ENCODE data around the gene VARS2. TPM values are rescaled to one million over a fixed set of nuclear protein-coding genes. Genes with fewer than 3 reads are reported as not detected.

Gene VARS2
- total RNA-seq, 1 donor from 2014 or later: 34.7 TPM

- no peak for DNase-seq (ENCODE audit: low read depth)
- no peak for TF ChIP-seq CTCF (IDR thresholded peaks at IDR 0.05; ENCODE audit: insufficient read depth, low read length, poor library complexity, severe bottlenecking)
- H3K4me3 ChIP-seq (ENCODE audit: low read depth, low read length): no peak overlapping the region
- peaks cover 5% of the 10 kb centered on the region for H3K36me3 ChIP-seq (ENCODE audit: control insufficient read depth, insufficient read depth, low read length)
- no peaks in the 10 kb centered on the region for H3K27me3 ChIP-seq (ENCODE audit: control insufficient read depth, insufficient read depth, low read length)
Observed at GRCh38 chr6:30912746-30913520, 1.1 kb upstream of the VARS2 start.

GRCh38 chr6:30913721-30914075 lies 340 bp upstream of the VARS2 start:
- Histone ChIP-seq H3K4me3 (ENCODE audit: low read depth, low read length) (peak overlapping the region; percentile 3), H3K36me3 (ENCODE audit: control insufficient read depth, insufficient read depth, low read length) (peaks cover 5% of the 10 kb centered on the region), H3K27me3 (ENCODE audit: control insufficient read depth, insufficient read depth, low read length) (no peaks in the 10 kb centered on the region)
- no peak for TF ChIP-seq CTCF (IDR thresholded peaks at IDR 0.05; ENCODE audit: insufficient read depth, low read length, poor library complexity, severe bottlenecking)
- no peak for DNase-seq (ENCODE audit: low read depth)

- TF ChIP-seq CTCF (IDR thresholded peaks at IDR 0.05; ENCODE audit: insufficient read depth, low read length, poor library complexity, severe bottlenecking): no peak
- H3K27me3 ChIP-seq (ENCODE audit: control insufficient read depth, insufficient read depth, low read length): no peaks in the 10 kb centered on the region
- DNase-seq (ENCODE audit: low read depth): no peak
- peak overlapping the region; percentile 43 for H3K4me3 ChIP-seq (ENCODE audit: low read depth, low read length)
- H3K36me3 ChIP-seq (ENCODE audit: control insufficient read depth, insufficient read depth, low read length): peaks cover 5% of the 10 kb centered on the region
Observed at GRCh38 chr6:30914854-30915590, 984 bp downstream of the VARS2 start.

- H3K4me3 ChIP-seq (ENCODE audit: low read depth, low read length): no peak overlapping the region
- TF ChIP-seq CTCF (IDR thresholded peaks at IDR 0.05; ENCODE audit: insufficient read depth, low read length, poor library complexity, severe bottlenecking): peak; percentile 67
- H3K27me3 ChIP-seq (ENCODE audit: control insufficient read depth, insufficient read depth, low read length): no peaks in the 10 kb centered on the region
- H3K36me3 ChIP-seq (ENCODE audit: control insufficient read depth, insufficient read depth, low read length): peaks cover 4% of the 10 kb centered on the region
- peak; percentile 28 for DNase-seq (ENCODE audit: low read depth)
Observed at GRCh38 chr6:30915591-30915946, 1.5 kb downstream of the VARS2 start.

- peaks cover 2% of the 10 kb centered on the region for H3K36me3 ChIP-seq (ENCODE audit: control insufficient read depth, insufficient read depth, low read length)
- no peak for TF ChIP-seq CTCF (IDR thresholded peaks at IDR 0.05; ENCODE audit: insufficient read depth, low read length, poor library complexity, severe bottlenecking)
Observed at GRCh38 chr6:30917041-30917440, 3.0 kb downstream of the VARS2 start.

More at GRCh38 chr6:30917041-30917440, 3.0 kb downstream of the VARS2 start:
- no peaks in the 10 kb centered on the region for H3K27me3 ChIP-seq (ENCODE audit: control insufficient read depth, insufficient read depth, low read length)
- no peak overlapping the region for H3K4me3 ChIP-seq (ENCODE audit: low read depth, low read length)
- no peak for DNase-seq (ENCODE audit: low read depth)
